ENCODE results near the gene PANK4.

Gene PANK4

DNA sequence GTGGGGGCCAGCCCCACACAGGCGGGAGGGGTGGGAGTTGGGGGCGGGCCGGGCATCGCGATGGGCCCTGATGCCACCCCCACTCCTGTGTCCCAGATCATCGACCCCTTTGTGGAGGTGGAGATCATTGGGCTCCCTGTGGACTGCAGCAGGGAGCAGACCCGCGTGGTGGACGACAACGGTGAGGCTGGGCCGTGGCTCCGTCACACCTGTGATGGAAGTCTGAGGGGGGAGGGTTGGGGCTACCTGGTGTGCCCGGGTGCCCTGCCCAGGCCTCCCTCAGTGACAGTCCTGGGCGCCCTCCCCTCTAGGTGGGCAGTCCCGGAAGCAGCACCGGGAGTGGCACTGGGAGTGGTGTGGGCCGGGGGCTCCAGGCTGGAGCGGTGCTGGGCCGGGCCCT is 27.7 kb downstream of the PANK4 start:
- no peak for DNase-seq (ENCODE audit: low read depth, low spot score)
- ChIA-PET POLR2A (no interaction called here), CTCF (no interaction called here)
- H3K4me3 ChIP-seq (ENCODE audit: low read depth, low read length), result no peak overlapping the region
- TF ChIP-seq, protein P1, sequence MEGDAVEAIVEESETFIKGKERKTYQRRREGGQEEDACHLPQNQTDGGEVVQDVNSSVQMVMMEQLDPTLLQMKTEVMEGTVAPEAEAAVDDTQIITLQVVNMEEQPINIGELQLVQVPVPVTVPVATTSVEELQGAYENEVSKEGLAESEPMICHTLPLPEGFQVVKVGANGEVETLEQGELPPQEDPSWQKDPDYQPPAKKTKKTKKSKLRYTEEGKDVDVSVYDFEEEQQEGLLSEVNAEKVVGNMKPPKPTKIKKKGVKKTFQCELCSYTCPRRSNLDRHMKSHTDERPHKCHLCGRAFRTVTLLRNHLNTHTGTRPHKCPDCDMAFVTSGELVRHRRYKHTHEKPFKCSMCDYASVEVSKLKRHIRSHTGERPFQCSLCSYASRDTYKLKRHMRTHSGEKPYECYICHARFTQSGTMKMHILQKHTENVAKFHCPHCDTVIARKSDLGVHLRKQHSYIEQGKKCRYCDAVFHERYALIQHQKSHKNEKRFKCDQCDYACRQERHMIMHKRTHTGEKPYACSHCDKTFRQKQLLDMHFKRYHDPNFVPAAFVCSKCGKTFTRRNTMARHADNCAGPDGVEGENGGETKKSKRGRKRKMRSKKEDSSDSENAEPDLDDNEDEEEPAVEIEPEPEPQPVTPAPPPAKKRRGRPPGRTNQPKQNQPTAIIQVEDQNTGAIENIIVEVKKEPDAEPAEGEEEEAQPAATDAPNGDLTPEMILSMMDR (IDR thresholded peaks at IDR 0.05; ENCODE audit: insufficient read depth, low read length, missing control alignments), result no peak

DNA sequence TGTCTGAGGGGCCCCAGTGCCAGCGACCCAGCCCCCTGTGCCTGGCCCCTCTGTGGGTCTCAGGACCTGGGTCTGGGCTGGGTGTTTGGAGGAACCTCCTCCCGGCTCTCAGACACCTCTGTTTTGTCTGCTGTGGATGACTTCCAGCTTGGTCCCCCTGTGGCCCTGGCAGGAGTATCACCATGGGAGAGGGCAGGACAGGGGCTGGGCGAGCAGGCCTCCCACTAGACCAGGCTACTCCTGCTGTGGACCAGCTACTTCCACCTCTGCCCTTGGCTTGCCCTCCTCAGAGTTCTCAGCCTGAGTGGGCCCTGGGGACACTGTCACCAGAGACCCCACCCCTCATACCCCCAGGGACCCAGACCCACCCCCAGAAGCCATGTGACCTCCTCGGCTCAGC is 28.5 kb downstream of the PANK4 start:
- DNase-seq (ENCODE audit: low read depth, low spot score), result no peak
- CTCF ChIA-PET, result no interaction called here
- TF ChIP-seq, protein P1 (IDR thresholded peaks at IDR 0.05; ENCODE audit: insufficient read depth, low read length, missing control alignments), result no peak
- no peak overlapping the region for H3K4me3 ChIP-seq (ENCODE audit: low read depth, low read length)
- POLR2A ChIA-PET, result no interaction called here

DNA sequence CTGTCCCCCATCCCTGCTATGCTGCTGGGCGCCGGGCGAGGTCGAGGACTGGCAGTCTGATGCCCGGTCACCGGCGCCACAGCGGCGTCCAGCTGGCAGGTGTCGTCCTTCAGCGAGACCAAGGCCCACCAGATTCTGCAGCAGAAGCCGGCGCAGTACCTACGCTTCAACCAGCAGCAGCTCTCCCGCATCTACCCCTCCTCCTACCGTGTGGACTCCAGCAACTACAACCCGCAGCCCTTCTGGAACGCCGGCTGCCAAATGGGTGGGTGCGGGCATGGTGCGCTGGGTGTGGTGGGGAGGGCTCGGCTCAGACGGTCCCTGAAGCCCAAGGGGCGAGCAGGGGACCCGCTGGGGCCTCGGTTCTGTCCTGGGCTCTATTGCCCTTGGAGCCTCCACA is 29.6 kb downstream of the PANK4 start:
- no peak overlapping the region for H3K4me3 ChIP-seq (ENCODE audit: low read depth, low read length)
- POLR2A ChIA-PET, result no interaction called here
- CTCF ChIA-PET, result interaction anchor here (1.3 kb wide), 1 partner anchor 52 kb away, joined by 3 read pairs; no protein-coding TSS in a partner anchor
- TF ChIP-seq, protein P1 (IDR thresholded peaks at IDR 0.05; ENCODE audit: insufficient read depth, low read length, missing control alignments), result no peak
- no peak for DNase-seq (ENCODE audit: low read depth, low spot score)

DNA sequence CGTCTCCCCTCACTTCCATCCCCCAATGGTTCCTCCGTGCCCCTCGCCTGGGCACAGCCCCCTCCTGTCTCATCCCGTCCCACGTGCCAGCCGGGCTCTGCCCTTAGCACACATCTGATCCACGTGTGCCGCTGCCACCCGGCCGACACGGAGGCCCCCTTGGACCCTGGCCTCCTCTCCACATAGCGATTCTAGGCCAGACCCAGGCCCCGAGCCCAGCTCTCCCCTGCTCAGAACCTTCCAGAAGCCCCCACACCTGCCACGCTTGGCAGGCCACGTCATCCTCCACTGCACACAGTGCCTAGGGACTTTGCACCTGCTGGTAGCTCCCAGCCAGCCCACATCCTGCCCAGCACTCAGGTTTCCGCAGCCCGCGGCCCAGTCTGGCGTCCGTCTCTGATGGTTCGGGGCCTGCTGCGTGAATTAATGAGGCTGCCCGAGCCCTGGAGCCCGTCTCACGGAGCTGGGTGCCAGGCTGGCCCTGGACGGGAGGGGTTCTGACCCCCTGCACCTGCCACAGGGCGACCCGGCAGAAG is 30.2 kb downstream of the PANK4 start:
- TF ChIP-seq, protein P1 (IDR thresholded peaks at IDR 0.05; ENCODE audit: insufficient read depth, low read length, missing control alignments), result no peak
- no peak for DNase-seq (ENCODE audit: low read depth, low spot score)
- no peak overlapping the region for H3K4me3 ChIP-seq (ENCODE audit: low read depth, low read length)
- POLR2A ChIA-PET, result no interaction called here
- CTCF ChIA-PET, result interaction anchor here (1.3 kb wide), 1 partner anchor 52 kb away, joined by 3 read pairs; no protein-coding TSS in a partner anchor

DNA sequence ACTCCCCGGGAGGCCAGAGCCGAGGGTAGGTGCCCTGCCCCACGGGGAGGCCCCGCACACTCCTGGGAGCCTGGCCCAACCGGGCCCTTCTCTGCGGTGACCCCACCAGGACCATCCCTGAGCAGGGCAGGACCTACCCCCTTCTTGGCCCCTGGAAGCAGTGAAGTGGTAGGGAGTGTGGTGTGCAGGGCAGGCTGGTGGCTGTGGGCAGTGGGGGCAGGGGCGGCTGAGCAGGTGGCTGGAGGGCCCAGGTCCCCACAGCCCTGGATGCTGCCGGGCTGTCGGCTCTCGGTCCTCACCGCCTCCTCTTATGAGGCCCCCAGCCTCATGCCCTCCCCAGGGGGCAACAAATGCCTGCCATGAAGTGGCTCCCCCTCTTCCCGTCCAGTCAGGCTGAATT is 30.9 kb downstream of the PANK4 start:
- ChIA-PET POLR2A (no interaction called here), CTCF (no interaction called here)
- DNase-seq (ENCODE audit: low read depth, low spot score), result no peak
- H3K4me3 ChIP-seq (ENCODE audit: low read depth, low read length), result no peak overlapping the region
- TF ChIP-seq, protein P1 (IDR thresholded peaks at IDR 0.05; ENCODE audit: insufficient read depth, low read length, missing control alignments), result no peak

DNA sequence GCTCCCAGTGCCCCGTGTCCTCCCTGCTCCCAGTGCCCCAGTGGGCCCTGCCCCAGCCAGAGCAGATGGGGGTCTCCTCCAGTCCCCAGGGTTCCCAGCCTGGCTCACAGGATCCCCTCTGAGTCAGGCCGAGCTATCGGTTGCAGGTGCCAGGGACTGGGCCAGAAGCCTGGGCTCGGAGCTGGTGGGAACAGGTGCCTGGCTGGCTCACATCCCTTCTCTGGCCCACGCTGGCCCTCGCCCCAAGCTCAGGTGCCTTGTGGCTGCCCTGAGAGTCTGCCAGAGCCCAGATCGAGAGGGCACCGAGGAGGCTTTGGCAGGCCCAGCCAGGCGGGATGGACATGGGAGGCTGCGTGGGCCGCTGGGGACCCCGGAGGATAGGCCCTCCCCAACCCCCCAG is 31.4 kb downstream of the PANK4 start:
- CTCF ChIA-PET, result no interaction called here
- DNase-seq (ENCODE audit: low read depth, low spot score), result no peak
- POLR2A ChIA-PET, result no interaction called here
- TF ChIP-seq, protein P1 (IDR thresholded peaks at IDR 0.05; ENCODE audit: insufficient read depth, low read length, missing control alignments), result no peak
- H3K4me3 ChIP-seq (ENCODE audit: low read depth, low read length), result no peak overlapping the region
